ENCODE data around the gene CYP46A1.

CYP46A1 gene

GRCh38 chr14:99647411-99647810, 36.7 kb upstream of the CYP46A1 start:
- Histone ChIP-seq H3K9me3 (ENCODE audit: severe bottlenecking) (no peaks in the 10 kb centered on the region), H3K36me3 (ENCODE audit: low read depth) (no peaks in the 10 kb centered on the region), H3K27me3 (ENCODE audit: insufficient read depth, poor library complexity, severe bottlenecking) (no peaks in the 10 kb centered on the region), H3K4me3 (ENCODE audit: severe bottlenecking) (no peak overlapping the region), H3K27ac (ENCODE audit: poor library complexity, severe bottlenecking) (no peak overlapping the region), H3K4me1 (ENCODE audit: insufficient read depth, poor library complexity, severe bottlenecking) (no peaks in the 10 kb centered on the region)
- TF ChIP-seq CTCF (IDR thresholded peaks at IDR 0.05; ENCODE audit: poor library complexity, severe bottlenecking), result no peak
- ATAC-seq (ENCODE audit: low read depth), result no peak
- no peak for DNase-seq (ENCODE audit: low spot score)

GRCh38 chr14:99648027-99648784, 35.9 kb upstream of the CYP46A1 start:
- no peaks in the 10 kb centered on the region for H3K9me3 ChIP-seq (ENCODE audit: severe bottlenecking)
- no peak overlapping the region for H3K27ac ChIP-seq (ENCODE audit: poor library complexity, severe bottlenecking)
- no peak for TF ChIP-seq CTCF (IDR thresholded peaks at IDR 0.05; ENCODE audit: poor library complexity, severe bottlenecking)
- no peak for ATAC-seq (ENCODE audit: low read depth)
- H3K4me3 ChIP-seq (ENCODE audit: severe bottlenecking), result no peak overlapping the region
- no peaks in the 10 kb centered on the region for H3K4me1 ChIP-seq (ENCODE audit: insufficient read depth, poor library complexity, severe bottlenecking)
- H3K36me3 ChIP-seq (ENCODE audit: low read depth), result no peaks in the 10 kb centered on the region
- no peak for DNase-seq (ENCODE audit: low spot score)
- no peaks in the 10 kb centered on the region for H3K27me3 ChIP-seq (ENCODE audit: insufficient read depth, poor library complexity, severe bottlenecking)

- no peak for TF ChIP-seq CTCF (IDR thresholded peaks at IDR 0.05; ENCODE audit: poor library complexity, severe bottlenecking)
- H3K27me3 ChIP-seq (ENCODE audit: insufficient read depth, poor library complexity, severe bottlenecking), result no peaks in the 10 kb centered on the region
- no peaks in the 10 kb centered on the region for H3K4me1 ChIP-seq (ENCODE audit: insufficient read depth, poor library complexity, severe bottlenecking)
- DNase-seq (ENCODE audit: low spot score), result no peak
- H3K9me3 ChIP-seq (ENCODE audit: severe bottlenecking), result no peaks in the 10 kb centered on the region
- H3K36me3 ChIP-seq (ENCODE audit: low read depth), result no peaks in the 10 kb centered on the region
- no peak overlapping the region for H3K27ac ChIP-seq (ENCODE audit: poor library complexity, severe bottlenecking)
- H3K4me3 ChIP-seq (ENCODE audit: severe bottlenecking), result no peak overlapping the region
- no peak for ATAC-seq (ENCODE audit: low read depth)
Measured at GRCh38 chr14:99649219-99649618, 34.9 kb upstream of the CYP46A1 start.

DNA sequence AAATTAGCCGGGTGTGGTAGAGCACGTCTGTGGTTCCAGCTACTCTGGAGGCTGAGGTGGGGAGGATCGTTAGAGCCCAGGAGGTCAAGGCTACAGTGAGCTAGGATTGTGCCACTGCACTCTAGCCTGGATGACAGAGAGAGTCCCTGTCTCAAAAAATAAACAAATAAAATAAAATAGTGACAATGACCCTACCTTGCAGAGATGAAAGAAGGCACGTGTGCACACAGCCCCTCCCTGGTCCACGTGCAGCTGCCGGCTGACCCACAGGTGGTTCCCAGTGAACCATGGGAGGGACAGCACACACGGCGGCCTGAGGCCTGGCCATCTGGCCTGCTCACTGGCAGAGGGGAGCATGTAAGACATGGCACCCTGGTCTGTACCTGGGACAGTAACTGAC, 34.5 kb upstream of the CYP46A1 start:
- no peak overlapping the region for H3K27ac ChIP-seq (ENCODE audit: poor library complexity, severe bottlenecking)
- DNase-seq (ENCODE audit: low spot score) (no peak), ATAC-seq (ENCODE audit: low read depth) (no peak)
- H3K4me1 ChIP-seq (ENCODE audit: insufficient read depth, poor library complexity, severe bottlenecking), result no peaks in the 10 kb centered on the region
- H3K4me3 ChIP-seq (ENCODE audit: severe bottlenecking), result no peak overlapping the region
- no peak for TF ChIP-seq CTCF (IDR thresholded peaks at IDR 0.05; ENCODE audit: poor library complexity, severe bottlenecking)
- H3K9me3 ChIP-seq (ENCODE audit: severe bottlenecking), result no peaks in the 10 kb centered on the region
- no peaks in the 10 kb centered on the region for H3K36me3 ChIP-seq (ENCODE audit: low read depth)
- no peaks in the 10 kb centered on the region for H3K27me3 ChIP-seq (ENCODE audit: insufficient read depth, poor library complexity, severe bottlenecking)

GRCh38 chr14:99650189-99650588, 33.9 kb upstream of the CYP46A1 start:
- ATAC-seq (ENCODE audit: low read depth), result no peak
- Histone ChIP-seq H3K27ac (ENCODE audit: poor library complexity, severe bottlenecking) (no peak overlapping the region), H3K4me3 (ENCODE audit: severe bottlenecking) (no peak overlapping the region), H3K27me3 (ENCODE audit: insufficient read depth, poor library complexity, severe bottlenecking) (no peaks in the 10 kb centered on the region), H3K4me1 (ENCODE audit: insufficient read depth, poor library complexity, severe bottlenecking) (no peaks in the 10 kb centered on the region), H3K36me3 (ENCODE audit: low read depth) (no peaks in the 10 kb centered on the region), H3K9me3 (ENCODE audit: severe bottlenecking) (no peaks in the 10 kb centered on the region)
- DNase-seq (ENCODE audit: low spot score), result no peak
- TF ChIP-seq CTCF (IDR thresholded peaks at IDR 0.05; ENCODE audit: poor library complexity, severe bottlenecking), result no peak
